Naive thymus-derived CD8-positive, alpha-beta T cell (primary cell): Measurements from ENCODE around the gene IGSF23. TPM values are rescaled to one million over a fixed set of nuclear protein-coding genes. Genes with fewer than 3 reads are reported as not detected.

Experiments
- ATAC-seq, 2 donors: fragments of 150-1000 bp; cut with Tn5 transposase in 1 of 2; sonication (Bioruptor Pico), chemical (Tn5 transposase) in 1 of 2; 1 replicate in 1 of 2; 2 replicates in 1 of 2; pipeline ENCODE4 v1.10.0; 2021; ENCODE audit warnings: mild to moderate bottlenecking in 2 of 2, moderate library complexity in 2 of 2
- POLR2A ChIA-PET: fragments of 350-600 bp; sonication (Branson Sonifier 250); formaldehyde crosslinking; loops from one replicate; lab custom pipeline; 2021; ENCODE audit warnings: antibody characterized with exemption; lab: Charles Lee
- DNase-seq, 10 donors: peaks; one replicate each; pipeline versions ENCODE4 v3.0.0 to v3.0.0-alpha.2; 2020 to 2022
- H3K27ac Mint-ChIP-seq, 10 donors: one replicate each; pipeline ENCODE4 v1.8.0; 2020 to 2022; ENCODE audit warnings: mild to moderate bottlenecking in 10 of 10, mixed read lengths in 10 of 10, moderate library complexity in 4 of 10, inconsistent platforms in 1 of 10
- H3K27me3 Mint-ChIP-seq, 5 donors: one replicate each; pipeline ENCODE4 v1.8.0; 2021 to 2022; ENCODE audit warnings: mixed read lengths in 5 of 5
- H3K36me3 Mint-ChIP-seq, 3 donors: one replicate each; pipeline ENCODE4 v1.8.0; 2020 to 2022; ENCODE audit warnings: mixed read lengths in 3 of 3, mild to moderate bottlenecking in 2 of 3, inconsistent platforms in 1 of 3
- H3K4me1 Mint-ChIP-seq, 4 donors: one replicate each; pipeline ENCODE4 v1.8.0; 2021 to 2022; ENCODE audit warnings: mixed read lengths in 4 of 4
- H3K4me3 Mint-ChIP-seq, 10 donors: one replicate each; pipeline ENCODE4 v1.8.0; 2020 to 2022; ENCODE audit warnings: mild to moderate bottlenecking in 10 of 10, mixed read lengths in 10 of 10, moderate library complexity in 6 of 10, inconsistent platforms in 1 of 10
- H3K9me3 Mint-ChIP-seq, 9 donors: one replicate each; pipeline ENCODE4 v1.8.0; 2020 to 2022; ENCODE audit warnings: mixed read lengths in 9 of 9, mild to moderate bottlenecking in 3 of 9, inconsistent platforms in 1 of 9, moderate library complexity in 1 of 9
- polyA plus RNA-seq, 3 donors: library from polyadenylated mRNA; unstranded; fragments of 300-500 nt; fragmentation: Illumina TruSeq; gene quantifications; one replicate each; pipeline ENCODE4 v1.2.3, GENCODE V29; 2021
- total RNA-seq, 8 experiments: library from RNA in 2 of 8; stranded (reverse) in 2 of 8; gene quantifications; one replicate each; pipeline ENCODE4 v1.2.3 and lab custom pipeline; 2021 to 2026

The IGSF23 gene
- total RNA-seq (not detected), polyA plus RNA-seq (not detected), total RNA-seq (lab: John Stamatoyannopoulos, UW) (0 reads per million in 6 experiments)

DNA sequence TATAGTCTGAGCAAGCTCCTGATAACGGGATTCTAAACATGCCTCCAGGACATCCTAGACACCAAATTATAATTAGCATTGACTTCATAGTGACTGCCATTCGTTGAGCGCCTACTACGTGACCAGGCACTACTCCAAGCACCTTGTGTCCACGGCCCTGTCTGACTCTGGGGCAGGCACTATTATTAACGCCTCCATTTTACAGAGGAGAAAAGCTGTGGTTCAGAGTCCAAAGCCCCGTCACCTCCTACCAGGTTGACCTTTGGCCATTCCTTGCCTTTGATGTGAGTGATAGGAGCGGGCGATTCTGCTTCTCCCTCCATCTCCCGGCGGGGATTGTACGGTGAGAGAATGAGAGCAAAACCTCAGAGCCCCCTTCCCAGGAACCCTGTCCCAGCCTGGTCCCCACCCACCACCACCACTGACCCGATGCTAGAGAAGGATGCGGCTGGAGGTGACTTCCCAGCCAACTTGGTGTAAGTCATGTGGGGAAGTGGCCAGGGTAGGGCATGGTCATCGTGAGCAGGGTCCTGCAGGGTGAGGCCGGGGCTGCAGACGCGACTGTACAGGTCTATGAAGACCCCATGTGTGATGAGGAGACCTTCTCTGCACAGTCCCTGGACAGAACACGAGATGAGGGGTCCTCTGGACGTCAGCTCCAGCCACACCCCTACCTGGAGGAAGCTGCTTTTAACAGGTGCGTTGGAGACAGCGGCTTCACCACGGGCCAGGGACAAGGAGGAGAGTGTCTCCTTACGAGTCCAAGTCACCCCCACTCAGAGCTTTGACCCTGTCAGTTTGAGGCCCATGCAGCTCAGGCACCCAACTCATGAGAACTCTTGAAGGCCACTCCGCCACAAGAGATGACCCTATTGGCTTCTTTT, at the start of gene IGSF23:
IGSF23 (plus strand) TSS at position 269 of the 884 bp plus-strand sequence; CDS start at position 352, 83 bp downstream.
- Mint-ChIP-seq H3K27ac (peak within 1 kb of the TSS in 1 of 10 donors; percentile 72), H3K27me3 (peaks cover 0 to 2% (median 0%) of the 10 kb centered on the region in 5 donors), H3K4me1 (peaks cover 0 to 2% (median 0%) of the 10 kb centered on the region in 4 donors), H3K4me3 (no peak within 1 kb of the TSS), H3K36me3 (no peaks in the 10 kb centered on the region), H3K9me3 (no peaks in the 10 kb centered on the region)
- DNase-seq = no peak
- no peak for ATAC-seq
- POLR2A ChIA-PET = no interaction called here

DNA sequence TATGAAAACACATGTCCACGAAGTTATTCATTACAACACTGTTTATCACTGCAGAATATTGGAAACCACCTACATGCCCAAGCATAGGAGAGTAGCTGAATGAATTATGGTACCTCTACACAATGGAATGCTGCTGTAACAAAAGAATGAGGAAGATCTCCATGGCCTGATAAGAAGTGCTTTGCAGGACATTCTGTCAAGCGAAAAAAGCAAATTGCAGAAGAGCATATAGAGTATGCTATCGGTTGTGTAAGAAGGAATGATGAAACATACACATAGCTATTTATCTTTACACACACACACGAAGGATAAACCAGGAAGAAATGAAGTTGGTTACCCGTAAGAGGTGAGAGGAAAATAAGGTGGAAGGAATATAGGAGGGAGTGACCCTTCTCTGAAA, 46.4 kb upstream of the IGSF23 start:
- Mint-ChIP-seq H3K27ac (no peak overlapping the region), H3K27me3 (peaks cover 10 to 38% (median 29%) of the 10 kb centered on the region in 5 donors), H3K36me3 (no peaks in the 10 kb centered on the region), H3K4me3 (no peak overlapping the region), H3K9me3 (peaks cover 0 to 6% (median 0%) of the 10 kb centered on the region in 9 donors), H3K4me1 (peaks cover 0 to 4% (median 0%) of the 10 kb centered on the region in 4 donors)
- ATAC-seq (no peak), DNase-seq (no peak)
- POLR2A ChIA-PET = no interaction called here

DNA sequence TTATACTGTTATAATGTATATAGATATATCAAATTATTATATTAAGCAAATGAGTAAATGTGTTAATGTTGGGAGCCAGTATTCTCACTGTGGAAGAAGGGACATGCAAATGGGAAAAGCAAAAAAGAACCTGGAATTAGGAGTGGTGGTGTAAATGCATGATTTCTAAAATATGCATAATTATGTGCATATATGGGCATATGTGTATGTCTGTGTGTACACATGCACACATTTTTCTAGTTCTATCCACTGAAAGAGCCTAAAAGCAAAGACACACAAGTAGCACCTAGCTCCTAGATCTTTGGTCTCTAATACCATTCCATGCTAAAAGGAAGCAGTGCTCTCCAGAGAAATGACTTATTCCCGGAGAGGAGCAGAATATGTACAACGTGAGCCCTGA, 45.6 kb upstream of the IGSF23 start:
- peaks cover 0 to 4% (median 0%) of the 10 kb centered on the region in 4 donors for H3K4me1 Mint-ChIP-seq
- peaks cover 0 to 6% (median 0%) of the 10 kb centered on the region in 9 donors for H3K9me3 Mint-ChIP-seq
- peaks cover 11 to 38% (median 29%) of the 10 kb centered on the region in 5 donors for H3K27me3 Mint-ChIP-seq
- ATAC-seq (no peak), DNase-seq (no peak)
- no peak overlapping the region for H3K27ac Mint-ChIP-seq
- H3K36me3 Mint-ChIP-seq = no peaks in the 10 kb centered on the region
- POLR2A ChIA-PET = no interaction called here
- no peak overlapping the region for H3K4me3 Mint-ChIP-seq

- Mint-ChIP-seq H3K27me3 (peaks cover 13 to 30% (median 29%) of the 10 kb centered on the region in 5 donors), H3K4me3 (no peak overlapping the region), H3K27ac (no peak overlapping the region), H3K9me3 (peaks cover 0 to 12% (median 0%) of the 10 kb centered on the region in 9 donors), H3K4me1 (peaks cover 0 to 4% (median 0%) of the 10 kb centered on the region in 4 donors), H3K36me3 (no peaks in the 10 kb centered on the region)
- ATAC-seq (no peak), DNase-seq (no peak)
- POLR2A ChIA-PET = no interaction called here
Measured at GRCh38 chr19:44570603-44570983, 42.8 kb upstream of the IGSF23 start.

DNA sequence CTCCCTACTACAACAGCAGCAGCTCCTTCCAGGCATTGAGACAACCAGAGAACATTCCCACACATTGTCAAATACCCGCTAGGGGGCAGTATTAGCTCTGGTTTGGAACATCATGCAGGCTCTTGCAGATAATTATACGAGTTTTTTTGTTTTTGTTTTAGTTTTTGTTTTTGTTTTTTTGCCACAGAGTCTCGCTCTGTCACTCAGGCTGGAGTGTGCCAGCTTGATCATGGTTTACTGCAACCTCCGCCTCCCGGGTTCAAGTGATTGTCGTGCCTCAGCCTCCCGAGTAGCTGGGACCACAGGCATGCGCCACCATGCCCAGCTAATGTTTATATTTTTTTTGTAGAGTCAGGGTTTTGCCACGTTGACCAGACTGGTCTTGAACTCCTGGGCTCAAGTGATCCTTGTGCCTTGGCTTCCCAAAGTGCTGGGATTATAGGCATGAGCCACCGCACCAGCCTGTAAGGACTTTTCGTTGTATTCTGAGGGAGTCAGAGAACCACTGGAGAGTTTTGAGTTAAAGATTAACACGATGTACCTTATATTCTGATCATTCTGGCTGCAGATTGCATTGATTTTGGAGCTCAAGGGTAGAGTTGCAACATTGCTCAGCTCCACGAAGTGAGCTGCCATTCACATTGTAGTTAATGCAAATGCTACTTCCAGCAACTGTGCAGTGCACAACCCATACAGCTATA, 42.2 kb upstream of the IGSF23 start:
- H3K4me3 Mint-ChIP-seq = no peak overlapping the region
- POLR2A ChIA-PET = no interaction called here
- peaks cover 0 to 4% (median 0%) of the 10 kb centered on the region in 4 donors for H3K4me1 Mint-ChIP-seq
- no peak overlapping the region for H3K27ac Mint-ChIP-seq
- ATAC-seq = peak; percentile 42 to 58
- H3K27me3 Mint-ChIP-seq = peaks cover 11 to 29% (median 26%) of the 10 kb centered on the region in 5 donors
- H3K36me3 Mint-ChIP-seq = no peaks in the 10 kb centered on the region
- H3K9me3 Mint-ChIP-seq = peaks cover 0 to 9% (median 0%) of the 10 kb centered on the region in 9 donors
- DNase-seq = peak; percentile 12 to 79 (median 46)

- DNase-seq = no peak
- no peak for ATAC-seq
- H3K27ac Mint-ChIP-seq = no peak overlapping the region
- no peaks in the 10 kb centered on the region for H3K36me3 Mint-ChIP-seq
- H3K4me3 Mint-ChIP-seq = peak overlapping the region in 1 of 10 donors; percentile 10
- H3K27me3 Mint-ChIP-seq = peaks cover 6 to 25% (median 20%) of the 10 kb centered on the region in 5 donors
- POLR2A ChIA-PET = no interaction called here
- peaks cover 0 to 11% (median 0%) of the 10 kb centered on the region in 9 donors for H3K9me3 Mint-ChIP-seq
- peaks cover 0 to 4% (median 0%) of the 10 kb centered on the region in 4 donors for H3K4me1 Mint-ChIP-seq
Measured at GRCh38 chr19:44571830-44572580, 41.4 kb upstream of the IGSF23 start.

DNA sequence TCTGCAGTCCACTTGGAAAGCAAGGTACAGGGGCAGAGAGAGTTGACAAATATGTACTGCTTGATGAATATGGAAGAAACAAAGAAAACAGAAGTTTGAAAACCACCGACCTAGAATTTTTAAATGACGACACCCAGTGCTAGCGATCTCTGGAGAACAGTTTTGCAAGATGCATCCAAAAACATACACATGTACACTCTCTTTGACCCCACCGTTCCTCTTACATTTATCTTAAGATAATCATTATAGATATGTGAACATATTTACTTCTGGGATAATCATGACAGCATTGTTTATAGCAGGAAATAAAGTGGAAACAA, 40.8 kb upstream of the IGSF23 start:
- peaks cover 0 to 15% (median 0%) of the 10 kb centered on the region in 9 donors for H3K9me3 Mint-ChIP-seq
- peaks cover 5 to 23% (median 18%) of the 10 kb centered on the region in 5 donors for H3K27me3 Mint-ChIP-seq
- POLR2A ChIA-PET = no interaction called here
- no peak overlapping the region for H3K27ac Mint-ChIP-seq
- no peak for DNase-seq
- no peak for ATAC-seq
- peaks cover 0 to 4% (median 0%) of the 10 kb centered on the region in 4 donors for H3K4me1 Mint-ChIP-seq
- no peak overlapping the region for H3K4me3 Mint-ChIP-seq
- H3K36me3 Mint-ChIP-seq = no peaks in the 10 kb centered on the region

GRCh38 chr19:44573183-44573582, 40.2 kb upstream of the IGSF23 start:
- no peaks in the 10 kb centered on the region for H3K36me3 Mint-ChIP-seq
- ATAC-seq = no peak
- peaks cover 2 to 21% (median 15%) of the 10 kb centered on the region in 5 donors for H3K27me3 Mint-ChIP-seq
- peaks cover 0 to 4% (median 0%) of the 10 kb centered on the region in 4 donors for H3K4me1 Mint-ChIP-seq
- H3K4me3 Mint-ChIP-seq = no peak overlapping the region
- POLR2A ChIA-PET = no interaction called here
- H3K27ac Mint-ChIP-seq = no peak overlapping the region
- H3K9me3 Mint-ChIP-seq = peaks cover 0 to 17% (median 0%) of the 10 kb centered on the region in 9 donors
- no peak for DNase-seq

DNA sequence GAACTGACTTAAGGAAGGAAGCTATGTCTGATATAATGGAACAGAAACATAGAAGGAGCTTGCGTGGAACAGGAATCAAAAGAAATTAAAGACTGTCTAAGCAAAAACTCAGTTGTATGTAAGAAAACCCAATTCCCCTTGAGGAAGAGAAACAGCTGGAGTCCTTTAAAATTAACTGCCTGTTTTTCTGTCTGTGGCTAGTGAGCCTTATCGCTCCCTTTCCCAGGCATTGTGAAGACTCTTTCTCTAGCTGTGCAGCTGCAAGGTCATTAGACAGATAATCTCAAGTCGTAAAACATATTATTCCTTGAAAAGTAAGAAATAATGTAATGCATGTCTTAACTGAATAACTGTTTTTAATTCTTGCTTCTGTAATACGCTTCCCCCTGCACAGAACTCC, 39.7 kb upstream of the IGSF23 start:
- H3K4me1 Mint-ChIP-seq = peaks cover 0 to 4% (median 0%) of the 10 kb centered on the region in 4 donors
- POLR2A ChIA-PET = no interaction called here
- H3K36me3 Mint-ChIP-seq = no peaks in the 10 kb centered on the region

GRCh38 chr19:44574186-44574950, 39.0 kb upstream of the IGSF23 start:
- no peak for DNase-seq
- Mint-ChIP-seq H3K9me3 (peaks cover 0 to 16% (median 0%) of the 10 kb centered on the region in 9 donors), H3K4me1 (peaks cover 0 to 4% (median 0%) of the 10 kb centered on the region in 4 donors), H3K4me3 (no peak overlapping the region), H3K36me3 (no peaks in the 10 kb centered on the region), H3K27me3 (peaks cover 2 to 23% (median 13%) of the 10 kb centered on the region in 5 donors), H3K27ac (peak overlapping the region in 1 of 10 donors; percentile 52)
- no peak for ATAC-seq
- POLR2A ChIA-PET = interaction anchor here (0.6 kb wide), 1 partner anchor 260 kb away, joined by 6 read pairs; no protein-coding TSS in a partner anchor

More for the DNA sequence above, 39.7 kb upstream of the IGSF23 start:
- no peak for DNase-seq
- H3K27me3 Mint-ChIP-seq = peaks cover 2 to 23% (median 14%) of the 10 kb centered on the region in 5 donors
- no peak overlapping the region for H3K4me3 Mint-ChIP-seq
- H3K9me3 Mint-ChIP-seq = peaks cover 0 to 16% (median 0%) of the 10 kb centered on the region in 9 donors
- ATAC-seq = no peak
- H3K27ac Mint-ChIP-seq = no peak overlapping the region

DNA sequence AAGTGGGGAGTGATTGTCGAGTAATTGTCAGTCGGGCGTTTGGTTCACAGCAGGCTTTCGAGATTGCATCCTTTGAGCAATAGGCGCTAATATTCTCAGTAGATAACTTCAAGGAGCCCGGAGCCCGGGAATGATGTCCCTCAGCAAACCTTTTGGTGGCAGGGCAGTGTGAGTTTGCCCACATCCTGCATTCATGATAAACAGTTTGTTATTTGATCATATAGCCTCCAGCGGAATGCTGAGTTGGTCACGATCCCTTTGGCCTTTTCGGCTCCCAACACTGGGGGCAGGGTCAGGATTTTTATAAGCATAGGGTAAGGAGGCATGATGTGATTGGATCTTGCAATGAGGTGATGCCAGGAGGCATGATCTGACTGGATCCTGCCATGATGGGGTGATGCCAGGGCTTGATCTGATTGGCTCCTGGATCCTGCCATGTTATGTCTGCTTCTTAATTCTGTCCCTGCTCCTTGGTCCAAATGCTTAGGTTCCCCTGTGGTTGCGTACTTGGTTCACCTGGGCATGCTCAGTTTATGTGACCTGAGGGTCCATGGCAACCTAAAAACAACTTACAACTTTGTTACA, 38.2 kb upstream of the IGSF23 start:
- Mint-ChIP-seq H3K36me3 (no peaks in the 10 kb centered on the region), H3K4me1 (peaks cover 0 to 4% (median 0%) of the 10 kb centered on the region in 4 donors), H3K27ac (no peak overlapping the region), H3K4me3 (no peak overlapping the region), H3K27me3 (peaks cover 2 to 19% (median 11%) of the 10 kb centered on the region in 5 donors), H3K9me3 (peaks cover 0 to 16% (median 0%) of the 10 kb centered on the region in 9 donors)
- ATAC-seq = no peak
- POLR2A ChIA-PET = interaction anchor here (0.6 kb wide), 1 partner anchor 260 kb away, joined by 6 read pairs; no protein-coding TSS in a partner anchor
- DNase-seq = no peak
